HepG2 (cell line): ENCODE data around the gene OR6S1. TPM values are rescaled to one million over a fixed set of nuclear protein-coding genes. Genes with fewer than 3 reads are reported as not detected.

Experiments used
- ARHGAP35 ChIP-seq: sonication (generic); formaldehyde crosslinking; IDR thresholded peaks from 2 replicates; pipeline ENCODE4 v1.9.0; 2022; ENCODE audit warnings: mild to moderate bottlenecking, inconsistent platforms, moderate library complexity, missing genetic modification reagents, borderline replicate concordance
- CCDC6 ChIP-seq: sonication (generic); formaldehyde crosslinking; IDR thresholded peaks from 2 replicates; pipeline ENCODE4 v1.8.1; 2022; ENCODE audit warnings: mild to moderate bottlenecking, missing genetic modification reagents, moderate library complexity
- DBP ChIP-seq: sonication (generic); formaldehyde crosslinking; IDR thresholded peaks from 2 replicates; pipeline ENCODE4 v1.4.0; 2020; ENCODE audit warnings: missing genetic modification reagents; ENCODE audit errors: not compliant biosample characterization
- DNMT3B ChIP-seq: conservative IDR thresholded peaks from 2 replicates; pipeline ENCODE4 v1.6.1; 2016; ENCODE audit warnings: missing biosample characterization, control low read depth
- FOXC1 ChIP-seq: sonication (generic); formaldehyde crosslinking; IDR thresholded peaks from 2 replicates; pipeline ENCODE4 v1.8.0; 2022; ENCODE audit warnings: mild to moderate bottlenecking, missing genetic modification reagents, borderline replicate concordance
- GMEB1 ChIP-seq: sonication (generic); formaldehyde crosslinking; IDR thresholded peaks from 2 replicates; pipeline ENCODE4 v1.5.1; 2020; ENCODE audit warnings: missing genetic modification reagents, mild to moderate bottlenecking, borderline replicate concordance
- GPBP1L1 ChIP-seq: sonication (generic); formaldehyde crosslinking; IDR thresholded peaks from 2 replicates; pipeline ENCODE4 v1.5.0; 2020; ENCODE audit warnings: mild to moderate bottlenecking, missing genetic modification reagents
- GPN1 ChIP-seq: sonication (generic); formaldehyde crosslinking; IDR thresholded peaks from 2 replicates; pipeline ENCODE4 v1.5.1; 2020; ENCODE audit warnings: missing genetic modification reagents, borderline replicate concordance
- HIVEP1 ChIP-seq: sonication (generic); formaldehyde crosslinking; IDR thresholded peaks from 2 replicates; pipeline ENCODE4 v1.4.0; 2020; ENCODE audit warnings: mild to moderate bottlenecking, missing genetic modification reagents
- KAT8 ChIP-seq: IDR thresholded peaks from 2 replicates; pipeline ENCODE4 v1.6.1; 2016; ENCODE audit warnings: missing genetic modification reagents, missing compliant biosample characterization
- KDM3A ChIP-seq: IDR thresholded peaks from 2 replicates; pipeline ENCODE4 v1.6.1; 2018; ENCODE audit warnings: low read depth, missing compliant biosample characterization
- KLF9 ChIP-seq: IDR thresholded peaks from 2 replicates; pipeline ENCODE4 v1.6.1; 2016; ENCODE audit warnings: low read depth
- MATR3 ChIP-seq: sonication (generic); formaldehyde crosslinking; IDR thresholded peaks from 2 replicates; pipeline ENCODE4 v1.4.0; 2020; ENCODE audit warnings: missing genetic modification reagents
- NPAS2 ChIP-seq: sonication (generic); formaldehyde crosslinking; IDR thresholded peaks from 2 replicates; pipeline ENCODE4 v1.8.0; 2022; ENCODE audit warnings: mild to moderate bottlenecking, missing genetic modification reagents, borderline replicate concordance
- RARA ChIP-seq: IDR thresholded peaks from 2 replicates; pipeline ENCODE4 v1.6.1; 2016; ENCODE audit warnings: missing genetic modification reagents, missing compliant biosample characterization
- RFXANK ChIP-seq: IDR thresholded peaks from 2 replicates; pipeline ENCODE4 v1.6.1; 2016
- STAT5B ChIP-seq: sonication (generic); formaldehyde crosslinking; IDR thresholded peaks from 2 replicates; pipeline ENCODE4 v1.4.0; 2020; ENCODE audit warnings: missing genetic modification reagents
- TBX2 ChIP-seq: sonication (generic); formaldehyde crosslinking; IDR thresholded peaks from 2 replicates; pipeline ENCODE4 v1.5.0; 2020; ENCODE audit warnings: missing genetic modification reagents, mild to moderate bottlenecking, borderline replicate concordance
- ZFYVE20 ChIP-seq: sonication (generic); formaldehyde crosslinking; IDR thresholded peaks from 2 replicates; pipeline ENCODE4 v1.8.0; 2023; ENCODE audit warnings: low read depth, mild to moderate bottlenecking, moderate library complexity, missing genetic modification reagents, borderline replicate concordance
- ZNF224 ChIP-seq: sonication (generic); formaldehyde crosslinking; IDR thresholded peaks from 2 replicates; pipeline ENCODE4 v1.5.0; 2020; ENCODE audit warnings: mild to moderate bottlenecking, missing genetic modification reagents
- ZNF263 ChIP-seq: sonication (generic); formaldehyde crosslinking; IDR thresholded peaks from 2 replicates; pipeline ENCODE4 v1.4.0; 2020; ENCODE audit warnings: missing genetic modification reagents
- ZNF274 ChIP-seq: sonication (generic); formaldehyde crosslinking; IDR thresholded peaks from 2 replicates; pipeline ENCODE4 v1.5.1; 2020; ENCODE audit warnings: mild to moderate bottlenecking, missing genetic modification reagents
- ZNF317 ChIP-seq: sonication (generic); formaldehyde crosslinking; IDR thresholded peaks from 2 replicates; pipeline ENCODE4 v1.5.0; 2020; ENCODE audit warnings: mild to moderate bottlenecking, missing genetic modification reagents
- ZNF367 ChIP-seq: sonication (generic); formaldehyde crosslinking; IDR thresholded peaks from 2 replicates; pipeline ENCODE4 v1.4.0; 2020; ENCODE audit warnings: missing genetic modification reagents, borderline replicate concordance
- ZNF558 ChIP-seq: sonication (generic); formaldehyde crosslinking; IDR thresholded peaks from 2 replicates; pipeline ENCODE4 v1.9.0; 2022; ENCODE audit warnings: mild to moderate bottlenecking, missing genetic modification reagents, borderline replicate concordance
- ZNF607 ChIP-seq: sonication (generic); formaldehyde crosslinking; IDR thresholded peaks from 2 replicates; pipeline ENCODE4 v1.5.1; 2020; ENCODE audit warnings: missing genetic modification reagents, mild to moderate bottlenecking, borderline replicate concordance
- ZNF883 ChIP-seq: sonication (generic); formaldehyde crosslinking; IDR thresholded peaks from 2 replicates; pipeline ENCODE4 v1.5.1; 2020; ENCODE audit warnings: mild to moderate bottlenecking, missing genetic modification reagents; ENCODE audit errors: not compliant biosample characterization
- polyA plus RNA-seq, 8 experiments: library from polyadenylated mRNA; depleted of rRNA in 3 of 8; stranded (reverse) in 7 of 8; unstranded in 1 of 8; fragments of >200 nt; fragmentation: Illumina TruSeq in 4 of 8; extraction: Trizol in 4 of 8; gene quantifications; 2 replicates each; pipeline versions ENCODE4 v1.2.1 to v1.2.3, GENCODE V29; 2011 to 2016; ENCODE audit warnings: low read depth in 4 of 8, missing spikeins in 1 of 8, mixed read lengths in 1 of 8; ENCODE audit not compliant: insufficient read depth in 1 of 8
- total RNA-seq, 5 experiments: library from RNA; depleted of rRNA; stranded (reverse); fragments of >200 nt; fragmentation: Illumina TruSeq; extraction: Trizol; gene quantifications; 2 replicates each; pipeline ENCODE4 v1.2.3, GENCODE V29; 2016; ENCODE audit warnings: low read depth in 1 of 5

The OR6S1 gene
- total and polyA plus RNA-seq, 2 of the 13 experiments (the other 11 are each of a cell fraction or from before 2014, with no cell fraction given) = 0.09 TPM; not detected in 1

GRCh38 chr14:20684662-20685456 is 43.4 kb upstream of the OR6S1 start (continued):
- TF ChIP-seq DBP (CRISPR knock-in tag) = no peak
- TF ChIP-seq NPAS2 (CRISPR knock-in tag) = no peak
- 0 out of 2 replicates have a peak, but pooled peaks have one; percentile 59 for TF ChIP-seq ZNF224 (CRISPR knock-in tag)
- no peak for TF ChIP-seq GMEB1
- TF ChIP-seq ZNF883 (CRISPR knock-in tag) = no peak
- no peak for TF ChIP-seq ZFYVE20
- TF ChIP-seq ZNF367 = no peak
- no peak for TF ChIP-seq HIVEP1 (CRISPR knock-in tag)
- no peak for TF ChIP-seq GPN1 (CRISPR knock-in tag)
- TF ChIP-seq ZNF558 (CRISPR knock-in tag) = no peak
- TF ChIP-seq KLF9 (CRISPR knock-in tag) = no peak
- TF ChIP-seq RARA (CRISPR knock-in tag) = peak; percentile 35; the same call in 1 of the 2 replicates
- TF ChIP-seq DNMT3B = peak; percentile 51; the same call in 1 of the 2 replicates
- no peak for TF ChIP-seq STAT5B
- TF ChIP-seq ZNF607 = no peak
- TF ChIP-seq CCDC6 (CRISPR knock-in tag) = 0 out of 2 replicates have a peak, but pooled peaks have one; percentile 2
- TF ChIP-seq ZNF274 = no peak
- TF ChIP-seq ARHGAP35 (CRISPR knock-in tag) = no peak
- TF ChIP-seq ZNF263 (CRISPR knock-in tag) = peak; percentile 74
- TF ChIP-seq RFXANK = no peak
- TF ChIP-seq GPBP1L1 (CRISPR knock-in tag) = no peak
- TF ChIP-seq TBX2 = no peak; the same call in 1 of the 2 replicates
- no peak for TF ChIP-seq KDM3A (CRISPR knock-in tag)
- TF ChIP-seq MATR3 (CRISPR knock-in tag) = no peak
- TF ChIP-seq KAT8 (CRISPR knock-in tag) = no peak
- peak; percentile 10; the same call in 1 of the 2 replicates for TF ChIP-seq ZNF317
- 0 out of 2 replicates have a peak, but pooled peaks have one; percentile 40 for TF ChIP-seq FOXC1
